GM23338 (cell line): ENCODE results near the gene BBX. TPM values are rescaled to one million over a fixed set of nuclear protein-coding genes. Genes with fewer than 3 reads are reported as not detected.

Source experiments
- ATAC-seq: fragments of 200-7000 bp; cut with Tn5 transposase; 3 replicates; pipeline ENCODE4 v1.9.1; 2020
- DNase-seq: peaks from one replicate; pipeline ENCODE4 v3.0.0-alpha.2; 2015; ENCODE audit warnings: low spot score
- H2AFZ ChIP-seq: fragments of 200-600 bp; sonication (generic); 2 replicates; pipeline ENCODE4 v1.8.0; 2016; ENCODE audit warnings: antibody characterized with exemption, mild to moderate bottlenecking, moderate library complexity
- H3F3A ChIP-seq: fragments of 200-600 bp; sonication (generic); replicated peaks from 2 replicates; pipeline ENCODE4 v1.8.0; 2017; ENCODE audit warnings: antibody characterized with exemption, mixed run types, low read depth
- H3K27ac ChIP-seq: fragments of 200-600 bp; sonication (generic); 2 replicates; pipeline ENCODE4 v1.6.1; 2016; ENCODE audit warnings: low read depth
- H3K27me3 ChIP-seq: fragments of 200-600 bp; sonication (generic); 2 replicates; pipeline ENCODE4 v1.8.0; 2016; ENCODE audit warnings: mild to moderate bottlenecking, mixed run types, moderate library complexity; ENCODE audit not compliant: insufficient read depth
- H3K36me3 ChIP-seq: fragments of 200-600 bp; sonication (generic); 2 replicates; pipeline ENCODE4 v1.8.0; 2016; ENCODE audit warnings: mild to moderate bottlenecking; ENCODE audit not compliant: insufficient read depth
- H3K4me1 ChIP-seq: fragments of 200-600 bp; sonication (generic); 2 replicates; pipeline ENCODE4 v1.8.0; 2016; ENCODE audit warnings: mild to moderate bottlenecking, moderate library complexity; ENCODE audit not compliant: insufficient read depth
- H3K4me2 ChIP-seq: fragments of 200-600 bp; sonication (generic); 2 replicates; pipeline ENCODE4 v1.7.1; 2017; ENCODE audit warnings: mixed run types
- H3K4me3 ChIP-seq: fragments of 200-600 bp; sonication (generic); 2 replicates; pipeline ENCODE4 v1.6.1; 2016; ENCODE audit warnings: mixed run types
- H3K79me2 ChIP-seq: fragments of 200-600 bp; sonication (generic); replicated peaks from 2 replicates; pipeline ENCODE4 v1.8.0; 2017; ENCODE audit warnings: mild to moderate bottlenecking; ENCODE audit not compliant: insufficient read depth
- H3K9me2 ChIP-seq: fragments of 200-600 bp; sonication (generic); 2 replicates; pipeline ENCODE4 v1.8.0; 2017; ENCODE audit not compliant: insufficient read depth
- H4K20me1 ChIP-seq: fragments of 200-600 bp; sonication (generic); replicated peaks from 2 replicates; pipeline ENCODE4 v1.8.0; 2017; ENCODE audit warnings: mild to moderate bottlenecking; ENCODE audit not compliant: insufficient read depth
- H3K27ac Mint-ChIP-seq: 2 replicates; pipeline ENCODE4 v1.8.0; 2020; ENCODE audit warnings: inconsistent platforms, mild to moderate bottlenecking, moderate library complexity, mixed read lengths
- H3K27me3 Mint-ChIP-seq: 3 replicates; pipeline ENCODE4 v1.8.0; 2022; ENCODE audit warnings: low read depth, mild to moderate bottlenecking, moderate library complexity, mixed read lengths, inconsistent platforms; ENCODE audit not compliant: insufficient read depth, poor library complexity
- H3K36me3 Mint-ChIP-seq: 3 replicates; pipeline ENCODE4 v1.8.0; 2021; ENCODE audit warnings: low read depth, mild to moderate bottlenecking, inconsistent platforms, moderate library complexity, mixed read lengths
- H3K4me1 Mint-ChIP-seq: 3 replicates; pipeline ENCODE4 v1.8.0; 2020; ENCODE audit warnings: mild to moderate bottlenecking, inconsistent platforms, mixed read lengths
- H3K4me3 Mint-ChIP-seq: 3 replicates; pipeline ENCODE4 v1.8.0; 2021; ENCODE audit warnings: moderate library complexity, mild to moderate bottlenecking, inconsistent platforms, mixed read lengths
- H3K9me3 Mint-ChIP-seq: 3 replicates; pipeline ENCODE4 v1.8.0; 2020; ENCODE audit warnings: moderate library complexity, mild to moderate bottlenecking, inconsistent platforms, mixed read lengths
- CREB1 ChIP-seq: fragments of 250-450 bp; sonication (Bioruptor Pico); IDR thresholded peaks from 2 replicates; pipeline ENCODE4 v1.5.0; 2020; ENCODE audit warnings: low read depth, mild to moderate bottlenecking, moderate library complexity
- ETS1 ChIP-seq: IDR thresholded peaks from 2 replicates; pipeline ENCODE4 v1.6.1; 2016; ENCODE audit warnings: antibody characterized with exemption
- EZH2 ChIP-seq: fragments of 200-600 bp; sonication (generic); IDR thresholded peaks from one replicate; pipeline ENCODE4 v1.8.0; 2017; ENCODE audit warnings: antibody characterized with exemption, mild to moderate bottlenecking, low read depth; ENCODE audit not compliant: unreplicated experiment
- EZH2phosphoT487 ChIP-seq: fragments of 200-600 bp; sonication (generic); IDR thresholded peaks from one replicate; pipeline ENCODE4 v1.8.1; 2018; ENCODE audit warnings: antibody characterized with exemption; ENCODE audit not compliant: unreplicated experiment
- JUNB ChIP-seq: IDR thresholded peaks from one replicate; pipeline ENCODE4 v1.6.1; 2016; ENCODE audit warnings: antibody characterized with exemption; ENCODE audit not compliant: unreplicated experiment
- NANOG ChIP-seq: IDR thresholded peaks from 2 replicates; pipeline ENCODE4 v1.6.1; 2016; ENCODE audit warnings: antibody characterized with exemption, borderline replicate concordance
- POLR2AphosphoS5 ChIP-seq: IDR thresholded peaks from 2 replicates; pipeline ENCODE4 v1.6.1; 2016; ENCODE audit warnings: antibody characterized with exemption, low read depth
- STAT1 ChIP-seq: IDR thresholded peaks from one replicate; pipeline ENCODE4 v1.6.1; 2016; ENCODE audit warnings: antibody characterized with exemption; ENCODE audit not compliant: unreplicated experiment
- ZNF331 ChIP-seq: fragments of 250-450 bp; sonication (Bioruptor Pico); IDR thresholded peaks from 2 replicates; pipeline ENCODE4 v1.5.0; 2020; ENCODE audit warnings: low read depth, mild to moderate bottlenecking, moderate library complexity
- polyA plus RNA-seq: library from polyadenylated mRNA; unstranded; fragments of >200 nt; fragmentation: Nextera tagmentation; extraction: Ambion mirVana; gene quantifications from 2 replicates; pipeline ENCODE4 v1.2.1, GENCODE V29; 2016
- total RNA-seq: library from RNA; depleted of rRNA; stranded (reverse); fragments of >200 nt; shearing (Covaris generic); gene quantifications from 2 replicates; pipeline ENCODE4 v1.2.3, GENCODE V29; 2014
- TF ChIP-seq, protein P1 (sequence below): fragments of 250-450 bp; sonication (Bioruptor Pico); IDR thresholded peaks from 2 replicates; pipeline ENCODE4 v1.5.0; 2020; ENCODE audit warnings: mild to moderate bottlenecking, moderate library complexity

BBX gene
- total and polyA plus RNA-seq, 2 experiments from 2014 or later: 35.2 to 44.1 TPM

GRCh38 chr3:107727102-107727501, 204.3 kb downstream of the BBX start (continued):
- TF ChIP-seq, protein P1, sequence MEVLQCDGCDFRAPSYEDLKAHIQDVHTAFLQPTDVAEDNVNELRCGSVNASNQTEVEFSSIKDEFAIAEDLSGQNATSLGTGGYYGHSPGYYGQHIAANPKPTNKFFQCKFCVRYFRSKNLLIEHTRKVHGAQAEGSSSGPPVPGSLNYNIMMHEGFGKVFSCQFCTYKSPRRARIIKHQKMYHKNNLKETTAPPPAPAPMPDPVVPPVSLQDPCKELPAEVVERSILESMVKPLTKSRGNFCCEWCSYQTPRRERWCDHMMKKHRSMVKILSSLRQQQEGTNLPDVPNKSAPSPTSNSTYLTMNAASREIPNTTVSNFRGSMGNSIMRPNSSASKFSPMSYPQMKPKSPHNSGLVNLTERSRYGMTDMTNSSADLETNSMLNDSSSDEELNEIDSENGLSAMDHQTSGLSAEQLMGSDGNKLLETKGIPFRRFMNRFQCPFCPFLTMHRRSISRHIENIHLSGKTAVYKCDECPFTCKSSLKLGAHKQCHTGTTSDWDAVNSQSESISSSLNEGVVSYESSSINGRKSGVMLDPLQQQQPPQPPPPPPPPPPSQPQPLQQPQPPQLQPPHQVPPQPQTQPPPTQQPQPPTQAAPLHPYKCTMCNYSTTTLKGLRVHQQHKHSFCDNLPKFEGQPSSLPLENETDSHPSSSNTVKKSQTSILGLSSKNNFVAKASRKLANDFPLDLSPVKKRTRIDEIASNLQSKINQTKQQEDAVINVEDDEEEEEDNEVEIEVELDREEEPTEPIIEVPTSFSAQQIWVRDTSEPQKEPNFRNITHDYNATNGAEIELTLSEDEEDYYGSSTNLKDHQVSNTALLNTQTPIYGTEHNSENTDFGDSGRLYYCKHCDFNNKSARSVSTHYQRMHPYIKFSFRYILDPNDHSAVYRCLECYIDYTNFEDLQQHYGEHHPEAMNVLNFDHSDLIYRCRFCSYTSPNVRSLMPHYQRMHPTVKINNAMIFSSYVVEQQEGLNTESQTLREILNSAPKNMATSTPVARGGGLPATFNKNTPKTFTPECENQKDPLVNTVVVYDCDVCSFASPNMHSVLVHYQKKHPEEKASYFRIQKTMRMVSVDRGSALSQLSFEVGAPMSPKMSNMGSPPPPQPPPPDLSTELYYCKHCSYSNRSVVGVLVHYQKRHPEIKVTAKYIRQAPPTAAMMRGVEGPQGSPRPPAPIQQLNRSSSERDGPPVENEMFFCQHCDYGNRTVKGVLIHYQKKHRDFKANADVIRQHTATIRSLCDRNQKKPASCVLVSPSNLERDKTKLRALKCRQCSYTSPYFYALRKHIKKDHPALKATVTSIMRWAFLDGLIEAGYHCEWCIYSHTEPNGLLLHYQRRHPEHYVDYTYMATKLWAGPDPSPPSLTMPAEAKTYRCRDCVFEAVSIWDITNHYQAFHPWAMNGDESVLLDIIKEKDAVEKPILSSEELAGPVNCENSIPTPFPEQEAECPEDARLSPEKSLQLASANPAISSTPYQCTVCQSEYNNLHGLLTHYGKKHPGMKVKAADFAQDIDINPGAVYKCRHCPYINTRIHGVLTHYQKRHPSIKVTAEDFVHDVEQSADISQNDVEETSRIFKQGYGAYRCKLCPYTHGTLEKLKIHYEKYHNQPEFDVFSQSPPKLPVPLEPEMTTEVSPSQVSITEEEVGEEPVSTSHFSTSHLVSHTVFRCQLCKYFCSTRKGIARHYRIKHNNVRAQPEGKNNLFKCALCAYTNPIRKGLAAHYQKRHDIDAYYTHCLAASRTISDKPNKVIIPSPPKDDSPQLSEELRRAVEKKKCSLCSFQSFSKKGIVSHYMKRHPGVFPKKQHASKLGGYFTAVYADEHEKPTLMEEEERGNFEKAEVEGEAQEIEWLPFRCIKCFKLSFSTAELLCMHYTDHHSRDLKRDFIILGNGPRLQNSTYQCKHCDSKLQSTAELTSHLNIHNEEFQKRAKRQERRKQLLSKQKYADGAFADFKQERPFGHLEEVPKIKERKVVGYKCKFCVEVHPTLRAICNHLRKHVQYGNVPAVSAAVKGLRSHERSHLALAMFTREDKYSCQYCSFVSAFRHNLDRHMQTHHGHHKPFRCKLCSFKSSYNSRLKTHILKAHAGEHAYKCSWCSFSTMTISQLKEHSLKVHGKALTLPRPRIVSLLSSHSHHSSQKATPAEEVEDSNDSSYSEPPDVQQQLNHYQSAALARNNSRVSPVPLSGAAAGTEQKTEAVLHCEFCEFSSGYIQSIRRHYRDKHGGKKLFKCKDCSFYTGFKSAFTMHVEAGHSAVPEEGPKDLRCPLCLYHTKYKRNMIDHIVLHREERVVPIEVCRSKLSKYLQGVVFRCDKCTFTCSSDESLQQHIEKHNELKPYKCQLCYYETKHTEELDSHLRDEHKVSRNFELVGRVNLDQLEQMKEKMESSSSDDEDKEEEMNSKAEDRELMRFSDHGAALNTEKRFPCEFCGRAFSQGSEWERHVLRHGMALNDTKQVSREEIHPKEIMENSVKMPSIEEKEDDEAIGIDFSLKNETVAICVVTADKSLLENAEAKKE (CRISPR knock-in tag): no peak
- TF ChIP-seq EZH2 (no peak), POLR2AphosphoS5 (no peak), NANOG (no peak), ZNF331 (CRISPR knock-in tag) (no peak), EZH2phosphoT487 (no peak)

- Histone ChIP-seq H3K9me2 (no peaks in the 10 kb centered on the region), H3F3A (no peaks in the 10 kb centered on the region), H3K27me3 (no peaks in the 10 kb centered on the region), H3K36me3 (0 out of 2 replicates have a peak, but pooled peaks cover 6% of the 10 kb centered on the region), H3K4me3 (no peak overlapping the region), H2AFZ (no peak overlapping the region), H4K20me1 (no peaks in the 10 kb centered on the region), H3K79me2 (no peaks in the 10 kb centered on the region), H3K4me2 (no peak overlapping the region), H3K4me1 (no peaks in the 10 kb centered on the region), H3K27ac (no peak overlapping the region)
- H3K36me3 Mint-ChIP-seq: peaks cover 5% of the 10 kb centered on the region; the same call in 2 of the 3 replicates
- H3K4me1 Mint-ChIP-seq: peaks cover 4% of the 10 kb centered on the region; the same call in 2 of the 3 replicates
- H3K9me3 Mint-ChIP-seq: no peaks in the 10 kb centered on the region
- H3K27me3 Mint-ChIP-seq: peaks cover 2% of the 10 kb centered on the region
- DNase-seq: no peak
- no peak overlapping the region for H3K4me3 Mint-ChIP-seq
- no peak for ATAC-seq
- no peak overlapping the region for H3K27ac Mint-ChIP-seq
- no peak for TF ChIP-seq JUNB
- no peak for TF ChIP-seq STAT1
- no peak for TF ChIP-seq ETS1
- TF ChIP-seq, protein P1 (CRISPR knock-in tag): no peak
- no peak for TF ChIP-seq POLR2AphosphoS5
- TF ChIP-seq CREB1 (CRISPR knock-in tag): no peak
Observed at GRCh38 chr3:107729686-107730085, 206.9 kb downstream of the BBX start.
